GM15510 (cell line): ENCODE data around the gene RNASEH2B.

ENCODE experiments used
- POLR2A ChIP-seq: IDR thresholded peaks from 3 replicates; pipeline ENCODE4 v1.6.1; 2011; ENCODE audit warnings: borderline replicate concordance; ENCODE audit not compliant: insufficient read length; ENCODE audit errors: extremely low read depth

RNASEH2B gene

DNA sequence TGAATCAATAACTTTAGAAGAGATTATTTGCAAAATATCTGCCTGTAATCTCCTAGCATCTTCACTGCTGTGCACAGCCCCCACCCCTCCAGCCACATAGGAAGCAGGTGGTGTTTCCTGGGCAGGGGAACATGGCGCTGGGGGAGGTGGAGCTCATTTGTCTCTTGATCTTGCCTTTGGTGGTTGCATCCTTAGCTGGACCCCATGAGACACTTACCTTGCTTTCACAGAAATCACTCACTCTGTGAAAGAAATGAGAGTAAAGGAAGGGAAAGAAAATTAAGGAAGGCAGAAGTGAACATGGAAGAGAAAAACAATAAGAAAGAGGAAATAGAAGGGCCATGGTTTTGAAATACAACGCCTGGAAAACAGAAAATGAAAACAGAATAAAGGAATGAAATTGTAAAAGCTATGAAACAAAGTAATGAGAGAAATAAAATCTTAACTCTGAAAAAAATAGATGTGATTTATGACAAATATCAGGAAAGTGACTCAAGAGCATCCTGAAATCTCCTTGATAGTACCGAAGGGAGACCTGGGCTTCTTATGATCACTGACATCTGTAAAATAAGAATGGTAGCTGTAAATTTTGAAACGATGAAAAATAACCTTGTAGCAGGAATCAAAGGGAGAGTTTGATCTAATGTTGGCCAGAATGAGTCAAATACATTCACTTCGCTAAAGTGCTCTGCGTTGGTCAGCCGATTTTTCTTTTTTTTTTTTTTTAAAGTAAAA is 17.2 kb upstream of the RNASEH2B start:
- peak; percentile 42 for TF ChIP-seq POLR2A

DNA sequence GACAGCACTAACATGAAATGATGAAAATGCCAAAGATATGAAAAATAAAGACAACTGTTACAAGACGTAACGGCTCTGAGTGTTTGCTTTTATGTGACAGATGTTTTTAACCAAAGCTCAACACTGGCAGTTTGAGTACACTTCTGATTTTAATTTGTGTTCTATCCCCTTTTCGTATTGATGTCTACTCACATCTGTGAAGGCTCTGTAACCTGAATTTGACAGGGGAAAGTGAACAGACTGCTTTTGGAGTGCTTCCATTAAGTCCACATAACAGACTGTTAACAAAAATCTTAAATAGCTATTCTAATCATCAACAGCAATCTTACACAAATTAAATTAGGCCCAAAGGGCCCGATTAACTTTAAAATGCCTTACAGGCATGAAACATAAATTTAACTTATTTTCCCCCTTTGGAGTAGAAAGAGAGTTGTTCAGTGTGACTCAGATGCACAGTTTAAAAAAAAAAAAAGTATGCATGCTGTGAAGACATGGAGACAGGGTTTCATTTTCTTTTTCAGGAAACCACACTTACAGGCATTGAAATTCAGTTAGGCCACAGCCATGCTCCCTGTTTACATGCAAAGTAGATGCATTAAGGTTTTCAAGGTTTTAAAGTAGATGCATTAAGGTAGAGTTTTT is 16.3 kb upstream of the RNASEH2B start:
- TF ChIP-seq POLR2A: no peak

DNA sequence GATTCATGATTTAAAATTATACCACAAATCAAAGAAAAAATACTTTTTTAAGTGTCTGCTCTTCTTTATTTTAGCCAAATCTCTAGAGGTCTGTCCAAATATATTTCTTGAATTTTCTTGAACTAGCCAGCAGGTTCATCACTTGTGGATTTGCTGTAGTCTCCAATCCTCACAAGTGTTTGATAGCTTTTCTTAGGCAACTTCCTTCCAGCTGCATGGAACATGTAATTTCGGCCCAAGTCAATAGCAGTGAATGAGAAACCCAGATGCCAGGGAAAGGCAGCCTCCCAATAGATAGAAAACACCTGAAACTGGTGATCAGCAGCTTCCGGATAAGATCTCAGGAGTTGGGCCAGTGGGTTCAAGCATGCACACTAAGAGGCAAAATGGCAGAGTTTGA is 15.6 kb upstream of the RNASEH2B start:
- no peak for TF ChIP-seq POLR2A

DNA sequence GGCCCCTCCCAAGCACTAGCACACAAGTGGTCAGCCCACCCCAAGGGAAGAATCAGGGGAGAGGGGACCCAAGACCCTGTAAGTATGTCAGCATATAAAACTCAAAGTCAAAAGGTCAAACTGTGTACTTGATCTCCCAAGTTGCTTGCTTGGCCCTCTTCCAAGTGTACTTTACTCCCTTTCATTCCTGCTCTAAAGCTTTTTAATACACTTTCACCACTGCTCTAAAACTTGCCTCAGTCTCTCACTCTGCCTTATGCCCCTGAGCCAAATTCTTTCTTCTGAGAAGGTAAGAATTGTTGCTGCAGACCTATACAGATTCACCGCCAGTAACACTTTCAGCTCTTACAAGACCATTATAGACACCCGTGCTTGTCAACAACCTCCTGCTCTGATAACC is 15.1 kb upstream of the RNASEH2B start:
- no peak for TF ChIP-seq POLR2A

DNA sequence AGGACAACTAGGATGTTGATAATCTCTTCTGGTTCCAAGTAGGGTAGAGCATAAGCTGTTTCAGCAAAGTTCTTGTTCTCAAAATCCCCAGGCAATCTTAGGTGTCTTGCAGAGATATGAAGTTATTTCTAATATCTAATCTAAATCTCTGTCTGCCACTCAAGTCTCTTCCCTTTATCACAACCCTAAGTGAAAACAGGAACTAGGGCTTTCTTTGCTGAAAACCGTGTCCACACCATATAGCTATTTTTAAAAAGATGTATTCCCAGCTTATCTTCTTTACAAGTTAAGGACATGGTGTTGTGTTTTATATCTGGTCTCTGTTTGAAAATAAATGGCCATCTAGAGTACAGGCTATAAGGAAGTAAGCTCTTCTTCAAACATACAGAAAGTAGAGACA is 11.3 kb upstream of the RNASEH2B start:
- TF ChIP-seq POLR2A: no peak

DNA sequence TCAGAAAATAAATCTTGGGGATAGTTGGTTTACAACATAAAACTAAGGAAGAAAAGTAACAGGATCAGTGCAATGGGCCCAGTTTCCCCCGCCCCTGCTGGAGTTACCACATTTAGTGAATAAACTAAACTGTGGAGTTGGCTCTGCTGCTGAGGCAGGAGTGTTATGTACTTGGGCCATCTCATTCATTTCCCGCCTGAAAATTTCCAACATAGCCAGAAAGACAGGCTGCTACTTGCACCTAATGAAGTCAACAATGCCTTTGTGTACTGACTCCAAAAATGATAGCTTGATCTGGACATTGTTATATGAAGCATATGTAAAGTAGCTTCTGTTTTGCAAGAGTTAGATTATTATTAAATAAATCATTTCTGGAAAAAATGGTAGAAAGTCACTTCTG is 7.9 kb upstream of the RNASEH2B start:
- TF ChIP-seq POLR2A: no peak

DNA sequence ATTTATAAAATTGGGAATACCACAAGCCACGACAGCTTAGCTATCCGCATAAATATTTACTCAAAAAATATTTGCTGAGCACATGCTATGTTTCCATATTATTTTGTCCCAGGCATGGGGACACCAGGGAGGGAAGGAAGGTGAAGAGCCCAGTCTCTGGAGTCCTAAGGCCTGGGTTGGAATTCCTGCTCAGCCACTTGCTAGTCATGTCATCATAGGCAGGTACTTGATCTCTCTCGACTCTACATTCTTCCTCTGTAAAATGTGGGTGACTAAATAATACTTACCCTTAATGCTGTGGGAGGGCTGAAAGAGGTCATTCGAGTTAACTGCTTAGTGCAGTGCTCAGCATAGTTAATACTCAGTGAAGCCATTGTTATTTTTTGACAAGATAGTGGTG is 4.3 kb upstream of the RNASEH2B start:
- no peak for TF ChIP-seq POLR2A

DNA sequence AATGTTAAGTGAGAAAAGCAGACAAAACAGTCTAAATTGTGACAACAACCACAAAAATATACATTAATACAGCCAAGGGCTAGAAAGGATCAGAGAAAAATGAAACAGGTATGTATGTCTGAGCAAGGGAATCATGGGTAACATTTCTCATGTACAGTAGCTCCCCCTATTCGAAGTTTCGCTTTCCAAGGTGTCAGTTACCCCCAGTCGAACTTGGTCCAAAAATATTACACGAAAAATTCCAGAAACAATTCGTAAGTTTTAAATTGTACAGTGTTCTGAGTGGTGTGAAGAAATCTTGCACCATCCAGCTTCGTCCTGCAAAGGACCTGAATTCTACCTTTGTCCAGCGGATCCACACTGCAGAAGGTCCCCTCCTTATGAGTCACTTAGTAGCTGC is 1.8 kb upstream of the RNASEH2B start:
- TF ChIP-seq POLR2A: no peak

DNA sequence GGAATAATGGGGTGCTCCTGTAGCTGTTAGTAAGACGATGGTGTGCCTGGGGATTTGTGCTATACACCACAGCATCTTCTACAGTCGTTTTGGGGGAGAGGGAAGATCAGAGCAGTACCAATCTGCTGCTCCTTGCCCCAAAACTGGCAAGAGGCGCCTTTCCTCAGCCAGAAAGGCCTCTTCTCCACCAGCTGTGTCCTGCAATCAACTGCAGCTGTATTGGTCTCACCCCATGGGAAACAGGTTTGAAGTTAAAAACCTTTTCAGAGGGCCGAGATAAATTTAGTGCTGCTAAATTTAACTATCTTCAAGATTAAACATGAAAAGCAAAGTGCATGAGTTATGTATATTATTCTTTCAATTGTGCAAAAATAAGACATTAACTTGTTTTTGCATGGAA is 1.2 kb upstream of the RNASEH2B start:
- TF ChIP-seq POLR2A: no peak

DNA sequence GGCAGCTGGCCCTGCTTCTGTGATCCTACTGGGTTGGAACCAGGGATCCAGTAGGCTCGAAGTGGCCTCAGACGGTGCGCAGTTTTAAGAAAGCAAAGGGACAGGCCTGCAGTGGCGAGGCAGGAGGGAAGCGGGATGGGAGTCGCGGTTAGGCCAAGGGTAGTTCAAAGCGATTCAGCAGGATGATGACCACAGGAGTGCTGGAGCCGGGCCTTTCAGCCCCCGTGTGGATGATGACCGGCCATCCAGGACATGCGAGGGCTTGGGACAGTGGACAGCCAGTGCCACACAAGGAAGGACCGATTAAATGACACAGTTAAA is 854 bp downstream of the RNASEH2B start:
- no peak for TF ChIP-seq POLR2A

DNA sequence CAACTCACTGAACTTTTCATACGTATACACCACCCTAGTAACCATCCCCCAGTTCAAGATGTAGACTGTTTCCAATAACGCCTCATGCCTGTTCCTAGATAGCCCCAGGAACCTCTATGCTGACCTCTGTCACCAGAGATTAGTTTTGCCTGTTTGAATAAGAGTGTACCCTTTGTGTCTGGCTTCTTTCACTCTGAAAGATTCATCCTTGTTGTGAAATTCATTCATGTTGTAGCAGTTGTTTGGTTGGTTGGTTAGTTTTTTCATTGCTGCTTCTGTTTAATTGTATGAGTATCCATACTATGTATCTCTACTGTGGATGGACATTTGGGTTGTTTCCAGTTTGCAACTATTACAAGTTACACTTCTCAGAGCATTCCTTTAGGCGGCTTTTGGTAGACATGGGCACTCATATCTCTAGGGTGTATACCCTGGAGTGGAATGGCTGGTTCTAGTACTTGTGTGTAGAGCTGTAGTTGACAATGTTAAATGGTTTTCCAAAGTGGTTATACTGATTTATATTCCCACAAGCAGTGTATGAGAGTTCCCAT is 1.6 kb downstream of the RNASEH2B start:
- TF ChIP-seq POLR2A: no peak

DNA sequence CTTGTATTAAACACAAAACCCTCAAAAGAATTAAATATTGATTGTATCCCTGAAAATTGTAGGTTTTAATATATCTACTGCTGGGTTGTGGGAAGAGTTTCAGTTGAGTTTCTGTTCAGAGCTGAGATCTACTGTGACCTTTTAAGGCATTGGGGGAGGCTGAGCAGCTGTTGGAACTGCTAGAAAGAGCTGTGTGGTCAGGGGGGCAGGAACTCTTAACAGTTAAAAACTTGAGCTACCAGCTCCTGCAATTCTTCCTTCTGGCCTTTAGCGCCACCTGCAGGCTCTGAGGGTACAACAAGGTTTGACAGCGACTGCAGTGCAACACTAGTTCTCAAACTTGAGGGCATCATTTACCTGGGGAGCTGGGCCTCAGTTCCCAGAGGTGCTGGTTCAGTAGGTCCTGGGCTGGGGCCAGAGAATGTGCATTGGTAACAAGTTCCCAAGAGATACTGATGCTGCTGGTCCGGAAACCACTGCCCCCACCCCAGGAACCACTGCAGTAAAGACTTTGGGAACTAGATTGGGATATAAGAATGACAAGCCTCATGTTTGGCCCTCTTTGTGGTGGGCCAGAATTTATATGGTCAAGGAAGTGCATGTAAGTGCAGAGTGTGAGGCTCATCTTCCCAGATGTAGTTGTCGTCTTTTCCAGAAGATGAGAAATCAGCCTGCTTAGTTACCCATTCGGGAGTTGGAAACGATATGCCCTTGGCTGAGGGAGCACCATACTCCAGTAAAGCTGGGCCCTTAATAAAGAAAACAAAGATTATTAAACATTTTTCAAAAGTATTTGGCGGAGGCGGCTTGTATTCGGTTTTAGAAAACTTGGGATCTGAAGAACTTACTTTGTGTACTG is 2.6 kb downstream of the RNASEH2B start:
- TF ChIP-seq POLR2A: no peak

DNA sequence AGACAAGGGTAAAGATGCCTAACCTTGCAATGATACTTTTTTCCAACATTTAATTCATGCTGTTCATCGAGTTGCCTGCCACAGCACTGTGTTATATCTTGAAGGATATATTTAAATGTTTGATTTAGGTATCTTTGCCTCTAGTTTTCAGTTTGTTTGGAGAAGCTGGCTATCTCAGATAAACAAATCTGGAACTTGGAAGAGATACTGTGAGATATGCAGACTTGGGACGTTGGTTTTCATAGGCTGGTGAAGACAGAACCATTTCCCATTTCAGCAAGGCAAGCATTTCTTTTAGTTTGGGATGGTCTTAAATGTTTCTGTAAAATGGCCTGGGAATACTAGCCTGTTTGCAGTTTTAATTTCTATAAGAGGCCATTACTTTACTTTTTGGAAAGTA is 3.3 kb downstream of the RNASEH2B start:
- TF ChIP-seq POLR2A: no peak

DNA sequence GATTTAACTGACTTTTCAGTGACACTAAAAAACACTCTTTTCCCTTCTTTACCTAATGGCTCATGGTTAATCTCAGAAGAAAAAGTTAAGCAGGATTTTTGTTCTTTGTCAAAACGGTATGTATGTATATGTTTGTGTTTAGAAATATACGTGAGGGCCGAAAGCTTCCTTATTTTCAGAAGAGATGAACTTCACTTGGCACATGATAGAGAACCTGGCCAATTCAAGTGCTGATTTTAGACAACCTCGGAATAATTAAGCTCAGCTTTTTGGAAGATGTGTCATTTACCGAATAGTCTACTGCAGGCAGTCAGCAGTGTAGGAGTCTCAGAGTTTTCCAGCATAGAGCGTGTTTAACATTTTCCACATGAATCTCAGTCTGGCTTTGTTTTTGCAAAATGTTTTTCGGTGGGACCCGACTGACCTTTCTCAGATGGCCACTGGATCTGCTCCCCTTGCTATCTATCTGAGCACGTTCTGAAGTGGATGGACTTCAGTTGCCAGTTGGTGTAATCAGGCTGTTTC is 4.6 kb downstream of the RNASEH2B start:
- no peak for TF ChIP-seq POLR2A

DNA sequence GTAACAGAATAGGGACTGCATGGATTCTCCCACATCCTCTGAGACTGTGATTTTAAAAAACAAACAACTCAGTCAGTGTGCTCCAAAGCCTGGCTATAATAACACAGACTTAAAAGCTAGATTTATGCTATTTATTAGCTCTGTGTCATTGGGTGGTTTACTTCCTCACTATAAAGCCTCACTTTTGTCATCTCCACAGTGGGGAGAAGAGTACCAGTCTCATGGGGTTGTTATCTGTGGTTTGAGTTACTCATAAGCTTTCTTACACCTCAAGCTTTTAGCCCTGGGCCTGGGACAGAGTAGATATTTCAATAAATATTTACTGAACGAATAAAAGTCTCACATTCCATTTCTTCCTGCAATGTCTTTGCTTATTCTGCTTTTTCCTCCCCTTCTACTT is 5.3 kb downstream of the RNASEH2B start:
- no peak for TF ChIP-seq POLR2A
